ENCODE results near the gene MTG1.

MTG1 gene

GRCh38 chr10:133394064-133394663 lies at the start of gene MTG1:
TSS of gene MTG1 (plus strand) at chr10:133394157. CDS start at chr10:133394221, 64 bp downstream.
- peak; percentile 82 to 92 (median 88) for DNase-seq

- no peak for DNase-seq
These were observed 49.7 kb upstream of the MTG1 start for GRCh38 chr10:133344236-133344635.

GRCh38 chr10:133346413-133346812 lies 47.5 kb upstream of the MTG1 start:
- DNase-seq, result no peak

- DNase-seq, result no peak
These were observed 46.0 kb upstream of the MTG1 start for GRCh38 chr10:133347710-133348517.

- DNase-seq, result no peak
These were observed 44.8 kb upstream of the MTG1 start for GRCh38 chr10:133349160-133349568.

- no peak for DNase-seq
These were observed 44.4 kb upstream of the MTG1 start for GRCh38 chr10:133349577-133350011.

- DNase-seq, result no peak
These were observed 43.5 kb upstream of the MTG1 start for GRCh38 chr10:133350283-133350949.

GRCh38 chr10:133350950-133351329 lies 43.0 kb upstream of the MTG1 start:
- DNase-seq, result no peak

- DNase-seq, result no peak
These were observed 42.3 kb upstream of the MTG1 start for GRCh38 chr10:133351408-133352318.

GRCh38 chr10:133353202-133353959 lies 40.6 kb upstream of the MTG1 start:
- no peak for DNase-seq

- DNase-seq, result no peak
These were observed 39.9 kb upstream of the MTG1 start for GRCh38 chr10:133353988-133354605.

- DNase-seq, result no peak
These were observed 39.2 kb upstream of the MTG1 start for GRCh38 chr10:133354672-133355240.

GRCh38 chr10:133355266-133355665 lies 38.7 kb upstream of the MTG1 start:
- no peak for DNase-seq

GRCh38 chr10:133355991-133356390 lies 38.0 kb upstream of the MTG1 start:
- peak in 1 of 6 experiments; percentile 7 for DNase-seq

- peak in 1 of 6 experiments; percentile 36 for DNase-seq
These were observed 37.2 kb upstream of the MTG1 start for GRCh38 chr10:133356549-133357284.

- DNase-seq, result peak; percentile 42 to 80 (median 76)
These were observed 36.4 kb upstream of the MTG1 start, which contains the start of gene FUOM for GRCh38 chr10:133357285-133358161. TSS of gene FUOM (minus strand) at chr10:133358019. CDS start at chr10:133358007, 12 bp downstream.

GRCh38 chr10:133358162-133358924 lies 35.6 kb upstream of the MTG1 start:
- no peak for DNase-seq

- no peak for DNase-seq
These were observed 35.0 kb upstream of the MTG1 start for GRCh38 chr10:133358925-133359310.
